OCI-M2 (cell line): ENCODE data around the gene RNF213.

Experiments
- DNase-seq: peaks from one replicate; lab custom pipeline; 2025; ENCODE audit not compliant: unreplicated experiment; lab: John Stamatoyannopoulos, UW

Gene RNF213

GRCh38 chr17:80260791-80261158 is at the start of gene RNF213:
TSS of gene RNF213 (plus strand) at chr17:80260852. CDS start at chr17:80263682, 2,830 bp downstream.
- no peak for DNase-seq

DNA sequence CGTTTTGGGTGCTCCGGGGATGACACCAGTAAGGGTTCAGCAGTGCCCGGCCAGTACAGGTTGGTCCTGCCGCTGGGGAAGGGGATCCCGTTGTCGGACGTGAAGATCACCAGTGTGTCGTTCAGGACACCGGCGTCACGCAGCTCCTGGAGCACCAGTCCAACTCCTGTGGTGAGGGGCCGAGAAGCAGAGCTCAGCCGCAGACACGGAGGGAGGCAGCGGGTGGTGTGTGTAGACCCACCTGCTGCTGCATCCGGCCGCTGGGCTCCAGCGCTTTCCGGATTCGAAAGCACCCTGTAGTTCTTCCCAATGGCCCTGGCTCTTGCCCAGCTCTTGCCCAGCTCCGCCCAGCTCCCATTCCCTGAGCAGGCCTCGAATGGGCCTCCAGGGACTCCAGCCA is 48.5 kb upstream of the RNF213 start:
- no peak for DNase-seq

GRCh38 chr17:80212511-80212910 is 48.1 kb upstream of the RNF213 start:
- no peak for DNase-seq

- DNase-seq = no peak
Observed at GRCh38 chr17:80212962-80213642, 47.5 kb upstream of the RNF213 start.

GRCh38 chr17:80213643-80213975 is 47.0 kb upstream of the RNF213 start:
- no peak for DNase-seq

DNA sequence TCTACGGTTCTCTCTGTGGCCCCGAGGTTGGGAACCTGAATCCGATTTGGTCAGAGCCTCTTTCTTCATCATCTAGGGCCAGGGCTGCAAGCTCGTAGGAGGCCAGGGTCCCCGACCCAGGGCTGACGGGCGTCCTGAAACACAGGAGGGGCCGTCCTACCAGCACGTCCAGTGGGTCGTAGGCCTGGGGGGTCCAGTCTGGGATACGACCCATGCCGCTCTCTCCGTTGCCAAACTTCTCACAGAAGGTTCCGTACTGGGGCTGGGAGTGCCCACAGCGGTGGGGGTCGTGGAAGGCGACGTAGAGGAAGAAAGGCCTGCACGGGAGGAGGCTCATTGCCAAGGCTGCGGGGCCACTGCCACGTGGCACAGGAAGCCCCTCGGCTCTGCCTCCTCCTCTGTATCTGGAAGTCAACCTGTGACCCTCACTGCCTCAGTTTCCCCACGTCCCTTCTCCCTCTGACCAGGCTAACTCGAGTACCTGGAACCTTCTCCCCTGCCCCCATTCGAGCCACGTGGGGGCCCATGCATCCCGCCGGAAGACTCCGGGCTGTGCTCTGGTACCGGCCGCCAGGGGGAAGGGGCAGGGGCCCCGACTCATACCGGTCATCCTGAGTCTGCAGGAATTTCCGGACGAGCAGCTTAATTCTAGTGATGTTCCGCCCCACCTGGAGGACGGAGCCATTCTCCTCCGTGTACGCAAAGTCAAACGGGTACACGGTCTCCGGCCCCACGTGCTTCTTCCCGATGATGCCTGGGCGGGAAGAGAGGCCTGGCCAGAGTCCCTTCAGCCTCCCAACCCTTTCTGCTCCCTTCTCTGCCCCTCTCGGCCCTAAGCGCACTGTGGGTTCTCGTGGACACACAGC is 46.4 kb upstream of the RNF213 start:
- DNase-seq = no peak

- DNase-seq = no peak
Observed at GRCh38 chr17:80214878-80215210, 45.8 kb upstream of the RNF213 start.

GRCh38 chr17:80216473-80217456 is 43.9 kb upstream of the RNF213 start:
- DNase-seq = no peak

GRCh38 chr17:80217703-80218362 is 42.8 kb upstream of the RNF213 start:
- DNase-seq = no peak

DNA sequence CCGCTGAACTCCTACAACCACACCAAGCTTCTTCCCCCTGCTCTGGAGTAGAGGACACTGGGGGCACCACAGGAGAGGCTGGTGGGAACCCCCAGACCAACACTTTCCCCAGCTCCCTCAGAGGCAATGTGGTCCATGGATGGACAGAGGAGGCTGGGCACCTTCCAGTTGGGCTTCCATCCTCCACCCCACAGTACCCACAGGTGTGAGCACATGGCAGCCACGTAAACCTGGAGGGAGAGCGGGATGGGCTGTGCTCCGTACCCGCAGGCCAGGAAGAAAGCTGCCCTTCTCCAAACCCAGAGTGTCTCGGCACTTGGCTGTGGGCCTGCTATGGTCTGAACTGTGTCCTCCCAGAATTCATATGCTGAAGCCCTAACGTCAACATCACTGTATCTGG is 42.3 kb upstream of the RNF213 start:
- DNase-seq = no peak

DNA sequence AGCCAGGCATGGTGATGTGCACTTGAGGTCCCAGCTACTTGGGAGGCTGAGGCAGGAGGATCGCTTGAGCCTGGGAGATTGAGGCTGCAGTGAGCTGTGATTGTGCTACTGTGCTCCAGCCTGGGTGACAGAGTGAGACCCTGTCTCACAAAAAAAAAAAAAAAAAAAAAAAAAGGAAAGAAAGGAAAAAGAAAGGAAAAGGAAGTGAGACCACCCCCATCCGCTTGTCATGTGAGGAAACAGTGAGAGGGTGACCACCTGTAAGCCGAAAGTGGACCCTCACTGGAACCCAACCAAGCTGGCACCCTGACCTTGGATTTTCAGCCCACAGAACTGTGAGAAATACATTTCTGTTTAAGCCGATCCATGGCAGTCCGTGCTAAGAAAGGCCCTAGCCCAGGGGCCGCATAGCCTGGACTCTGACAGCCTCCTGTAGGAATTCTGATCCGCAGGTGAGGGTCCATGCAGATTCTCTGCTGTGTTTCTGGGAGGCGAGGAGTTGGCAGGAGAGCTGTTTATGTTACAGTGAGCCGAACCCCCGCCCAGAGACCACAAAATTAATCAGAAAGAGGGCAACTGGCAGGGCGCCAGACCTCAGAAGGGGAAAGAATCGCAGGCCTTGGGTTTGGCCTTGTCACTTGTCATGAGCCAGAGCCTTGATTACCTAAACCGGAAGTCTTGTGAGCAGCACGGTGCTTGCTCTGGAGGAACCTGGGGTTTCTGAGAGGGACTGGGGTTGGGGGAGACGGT is 41.5 kb upstream of the RNF213 start:
- DNase-seq = peak; percentile 38

DNA sequence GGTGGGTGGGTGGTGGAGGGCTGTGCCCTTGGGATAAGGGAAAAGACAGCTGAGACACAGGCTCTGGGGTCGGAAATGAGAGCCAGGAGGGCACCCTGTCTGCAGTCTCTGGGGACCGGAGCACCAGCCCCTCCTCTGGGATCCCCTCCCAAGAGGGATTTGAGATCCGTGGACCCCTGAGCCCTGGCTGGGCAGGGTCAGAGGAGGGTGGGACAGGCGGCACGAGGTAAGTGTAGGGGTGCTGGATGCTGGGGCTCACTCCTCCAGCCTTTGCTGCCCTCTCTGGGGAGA is 40.9 kb upstream of the RNF213 start:
- no peak for DNase-seq

DNA sequence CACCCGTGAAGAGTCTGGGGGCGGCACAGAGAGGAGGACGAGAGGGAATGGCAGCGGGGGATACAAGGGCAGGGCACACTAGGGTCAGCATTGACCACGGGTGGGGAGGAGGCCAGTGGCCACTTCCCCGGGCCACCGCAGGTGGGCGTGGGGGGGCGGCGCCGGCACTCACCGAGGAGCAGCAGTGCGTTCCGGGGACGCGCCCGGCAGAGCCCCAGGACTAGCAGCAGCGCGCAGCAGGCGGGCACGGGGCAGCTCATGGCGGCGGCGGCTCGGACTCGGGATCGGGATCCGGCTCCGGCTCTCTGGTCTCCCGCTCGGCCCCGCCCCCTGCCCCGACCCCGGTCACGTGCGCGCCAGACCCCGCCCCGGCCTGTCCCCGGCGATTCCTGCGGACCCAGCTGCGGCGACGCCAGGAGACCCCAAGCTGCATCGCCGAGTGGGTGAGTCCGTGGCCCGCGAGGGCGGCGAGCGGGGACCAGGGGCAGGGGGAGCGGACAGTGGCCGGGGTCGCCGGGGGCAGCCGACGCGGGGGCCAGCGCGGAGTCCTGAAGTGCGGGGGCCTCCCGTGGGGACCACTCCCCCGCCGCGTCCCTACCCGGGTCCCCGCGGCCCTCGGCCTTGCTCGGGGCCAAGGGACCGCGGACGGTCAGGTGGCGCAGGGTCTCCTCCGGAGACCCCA is 40.5 kb upstream of the RNF213 start, which contains the start of the genes SGSH and SLC26A11:
TSS of gene SGSH (minus strand) at position 280 of the 682 bp plus-strand sequence. CDS start at position 260, 20 bp downstream.
TSS of gene SLC26A11 (plus strand) at position 374 of the 682 bp plus-strand sequence. CDS start 1,134 bp downstream, outside the sequence.
- no peak for DNase-seq

DNA sequence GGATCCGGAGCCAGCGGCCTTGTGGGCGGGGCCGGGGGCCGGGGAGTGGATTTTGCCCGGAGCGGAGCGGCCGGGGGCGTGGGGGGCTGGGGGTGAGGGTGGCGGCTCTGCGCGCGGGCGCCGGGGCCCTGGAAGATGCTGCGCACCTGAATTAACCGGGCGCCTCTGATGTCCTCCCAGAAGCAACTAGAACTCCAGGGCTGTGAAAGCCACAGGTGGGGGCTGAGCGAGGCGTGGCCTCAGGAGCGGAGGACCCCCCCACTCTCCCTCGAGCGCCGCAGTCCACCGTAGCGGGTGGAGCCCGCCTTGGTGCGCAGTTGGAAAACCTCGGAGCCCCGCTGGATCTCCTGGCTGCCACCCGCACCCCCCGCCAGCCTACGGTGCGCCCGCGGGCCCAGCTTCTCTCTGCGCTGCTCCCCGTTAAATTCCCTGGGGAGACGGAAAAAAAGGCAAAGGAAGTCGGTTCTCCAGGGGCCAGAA is 39.9 kb upstream of the RNF213 start:
- DNase-seq = no peak

DNA sequence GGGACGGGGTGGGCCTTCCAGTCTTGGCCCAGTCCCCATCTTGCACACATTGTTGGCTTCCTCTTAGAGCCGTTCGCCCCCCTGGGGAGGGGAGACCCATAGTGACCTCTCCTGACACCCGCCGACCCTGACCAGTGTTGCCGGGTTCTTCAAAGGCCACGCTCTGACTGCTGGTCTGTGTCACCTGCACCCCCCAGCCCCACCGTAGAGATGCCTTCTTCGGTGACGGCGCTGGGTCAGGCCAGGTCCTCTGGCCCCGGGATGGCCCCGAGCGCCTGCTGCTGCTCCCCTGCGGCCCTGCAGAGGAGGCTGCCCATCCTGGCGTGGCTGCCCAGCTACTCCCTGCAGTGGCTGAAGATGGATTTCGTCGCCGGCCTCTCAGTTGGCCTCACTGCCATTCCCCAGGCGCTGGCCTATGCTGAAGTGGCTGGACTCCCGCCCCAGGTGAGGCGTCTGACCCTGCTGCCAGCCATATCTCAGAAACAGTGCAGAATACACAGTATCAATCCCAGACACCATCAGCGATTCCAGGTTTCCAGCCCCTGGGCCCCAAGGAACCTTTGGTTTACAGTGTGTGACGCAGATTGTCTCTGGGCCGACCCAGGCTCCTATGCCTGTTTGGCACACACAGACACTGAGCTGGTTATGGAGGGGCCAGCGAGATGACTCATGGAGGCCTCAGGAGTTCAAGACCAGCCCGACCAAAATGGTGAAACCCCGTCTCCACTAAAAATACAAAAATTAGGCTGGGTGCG is 39.1 kb upstream of the RNF213 start:
- DNase-seq = no peak

- no peak for DNase-seq
Observed at GRCh38 chr17:80222376-80223141, 38.1 kb upstream of the RNF213 start.

DNA sequence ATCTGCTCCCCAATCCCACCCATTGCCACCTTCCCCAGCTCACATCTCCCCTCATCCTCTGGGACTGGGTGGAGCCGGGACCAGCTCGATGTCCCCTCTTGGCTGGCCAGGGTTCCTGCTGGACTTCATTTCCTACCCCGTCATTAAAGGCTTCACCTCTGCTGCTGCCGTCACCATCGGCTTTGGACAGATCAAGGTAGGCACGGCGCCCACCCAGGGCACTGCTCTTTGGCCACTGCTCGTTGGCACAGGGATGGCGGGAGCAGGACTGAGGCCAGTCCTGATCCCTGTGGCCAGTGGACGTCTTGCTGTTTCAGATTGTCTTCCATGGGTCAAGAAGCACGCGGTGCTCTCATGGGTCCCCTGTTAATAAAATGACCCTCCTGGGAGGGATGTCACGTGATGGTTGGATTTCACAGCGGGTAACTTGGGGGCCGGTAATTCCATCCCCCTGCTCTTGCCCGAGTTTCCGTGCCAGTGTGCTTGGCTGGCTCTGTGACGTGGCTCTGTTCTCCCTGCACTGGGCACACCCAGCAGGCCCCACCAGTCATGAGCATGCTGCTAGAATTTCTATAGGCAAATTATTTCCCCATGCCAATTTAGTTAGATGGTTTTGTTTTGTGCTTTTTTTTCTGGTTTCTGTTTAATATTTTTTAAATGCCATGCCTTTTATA is 37.4 kb upstream of the RNF213 start:
- DNase-seq = no peak
